Head of caudate nucleus (tissue), 42 donors: ENCODE results near the gene CDKL5.

Source experiments
- DNase-seq, 42 donors: peaks; one replicate each; pipeline versions ENCODE4 v3.0.0 to v3.0.0-alpha.2; 2020 to 2021; ENCODE audit warnings: mixed read lengths in 7 of 42
- intact Hi-C: fragments of 100-400 bp; cut with DNase I; formaldehyde crosslinking; loops from one replicate; pipeline ENCODE4 v1.15.0; 2022

The CDKL5 gene

GRCh38 chrX:18620349-18620748 is 194.9 kb downstream of the CDKL5 start:
- no peak for DNase-seq
- intact Hi-C loops = no loop called here

DNA sequence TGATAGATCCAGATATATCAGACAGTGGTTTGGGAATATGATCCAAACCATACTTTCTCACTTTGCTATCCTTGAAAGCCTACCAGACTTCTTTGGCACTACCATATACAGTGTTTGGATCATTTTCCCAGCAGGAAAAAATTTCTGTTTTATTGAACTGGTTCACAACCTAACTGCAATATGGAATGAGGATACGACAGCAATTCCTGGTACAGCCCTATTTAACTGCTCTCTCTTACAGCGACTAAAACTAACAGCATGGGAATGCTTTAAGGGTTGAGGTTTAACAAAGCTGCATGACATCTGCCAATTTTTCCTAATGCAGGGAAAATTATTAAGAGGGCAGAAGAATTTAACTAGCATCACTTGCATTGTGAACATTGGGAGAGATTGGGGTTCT is 199.2 kb downstream of the CDKL5 start:
- intact Hi-C loops = no loop called here
- no peak for DNase-seq

DNA sequence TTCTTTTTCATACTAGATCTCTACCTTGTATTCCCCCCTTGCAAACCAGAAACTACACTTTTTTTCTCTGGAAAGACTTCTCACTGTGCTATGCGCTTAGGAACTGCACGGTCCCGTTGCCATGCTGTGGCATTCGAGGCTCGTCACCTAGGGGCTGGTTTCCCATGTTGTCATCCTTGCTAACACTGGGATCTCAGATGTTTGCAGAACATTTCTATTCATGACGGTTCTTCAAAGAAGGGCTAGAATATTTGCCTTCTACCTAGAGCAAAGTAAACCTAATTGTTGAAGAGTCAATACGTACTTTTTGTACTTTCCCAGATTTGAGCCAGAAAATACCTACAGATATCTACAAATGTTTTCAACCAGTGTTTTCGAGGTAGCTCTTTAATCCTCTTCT is 205.5 kb downstream of the CDKL5 start:
- DNase-seq = no peak
- intact Hi-C loops = no loop called here

DNA sequence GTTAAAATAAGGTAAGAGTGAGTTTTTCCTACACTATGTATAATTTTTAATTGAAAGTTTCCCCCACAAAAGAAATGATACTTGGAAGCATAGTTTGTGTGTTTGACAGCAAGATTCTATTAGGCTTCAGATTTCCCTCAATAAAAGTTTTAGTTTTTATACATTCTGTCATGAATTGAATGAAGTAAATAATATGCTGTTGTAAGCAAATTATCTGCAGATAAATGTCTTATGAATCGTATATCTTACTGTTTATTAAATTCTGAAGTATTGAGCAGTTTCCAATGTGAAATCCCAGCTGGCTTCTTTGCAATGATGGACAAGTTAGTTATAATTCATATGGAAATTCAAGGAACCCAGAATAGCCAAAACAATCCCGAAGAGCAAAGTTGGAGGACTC is 213.0 kb downstream of the CDKL5 start:
- DNase-seq = no peak
- intact Hi-C loops = no loop called here

GRCh38 chrX:18639280-18639679 is 213.9 kb downstream of the CDKL5 start:
- intact Hi-C loops = no loop called here
- DNase-seq = no peak

DNA sequence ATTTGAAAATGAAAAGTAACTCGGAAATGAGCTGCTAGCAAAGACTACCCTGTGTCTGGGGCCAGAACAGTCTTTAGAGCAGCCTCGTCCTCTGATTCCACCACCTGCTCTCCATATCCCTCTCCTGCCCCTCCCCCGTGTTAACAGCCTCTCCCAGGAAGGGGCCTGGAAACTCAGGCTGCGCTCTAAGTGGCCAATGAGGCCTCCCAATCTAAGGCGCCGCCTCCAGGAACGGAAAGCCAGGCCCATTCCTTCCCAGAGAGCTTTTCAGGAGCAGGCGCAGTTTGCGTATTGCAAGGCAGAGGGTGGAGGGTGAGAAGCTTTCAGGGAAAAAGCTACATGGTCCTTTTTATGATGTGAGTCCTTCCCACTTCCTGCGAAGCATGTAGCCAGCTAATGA is 215.3 kb downstream of the CDKL5 start:
- intact Hi-C loops = no loop called here
- no peak for DNase-seq

- no peak for DNase-seq
- intact Hi-C loops = no loop called here
Observed at GRCh38 chrX:18643243-18643642, 217.8 kb downstream of the CDKL5 start.

DNA sequence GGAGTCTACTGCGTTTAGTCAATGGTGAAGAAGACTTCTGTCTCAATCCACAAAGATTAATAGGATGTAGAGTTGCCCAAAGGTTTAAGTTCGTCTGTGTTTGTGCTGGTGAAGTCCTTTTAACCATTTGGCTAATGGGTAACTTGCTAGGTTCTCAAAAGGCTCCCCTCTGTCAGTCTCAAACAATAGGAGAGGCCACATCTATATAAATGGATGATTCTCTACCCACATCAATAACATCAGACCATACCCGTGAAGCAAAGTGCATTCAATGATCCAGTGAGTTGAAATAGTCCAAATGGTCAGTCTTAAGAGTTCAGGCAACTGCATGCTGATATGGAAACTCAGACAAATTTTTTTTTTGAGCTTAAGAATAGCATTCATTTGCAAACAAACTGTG is 218.4 kb downstream of the CDKL5 start:
- no peak for DNase-seq
- intact Hi-C loops = no loop called here

- intact Hi-C loops = no loop called here
- DNase-seq = no peak
Observed at GRCh38 chrX:18647621-18648020, 222.2 kb downstream of the CDKL5 start.

DNA sequence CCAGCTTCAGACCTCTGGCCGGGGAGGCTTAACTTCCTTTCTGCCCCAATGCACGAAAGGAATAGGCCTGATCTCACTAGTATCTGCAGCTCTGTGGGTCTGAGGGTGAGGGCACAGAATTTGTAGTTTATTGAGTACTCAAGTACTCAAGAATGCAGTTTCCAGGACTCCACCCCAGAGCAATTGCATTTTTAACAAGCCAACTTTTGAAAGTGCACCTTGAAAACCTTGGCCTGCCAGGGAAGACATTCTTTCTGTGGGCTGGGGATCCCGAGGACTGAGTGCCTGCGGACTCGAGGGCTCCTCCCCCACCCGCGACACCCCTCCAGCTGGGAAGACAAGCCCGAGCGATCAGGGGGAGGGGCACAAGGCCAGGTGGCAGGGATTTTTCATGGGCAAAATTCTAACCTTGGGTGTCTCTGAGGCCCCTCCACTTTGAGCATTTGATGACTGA is 224.1 kb downstream of the CDKL5 start:
- intact Hi-C loops = no loop called here
- DNase-seq = no peak

DNA sequence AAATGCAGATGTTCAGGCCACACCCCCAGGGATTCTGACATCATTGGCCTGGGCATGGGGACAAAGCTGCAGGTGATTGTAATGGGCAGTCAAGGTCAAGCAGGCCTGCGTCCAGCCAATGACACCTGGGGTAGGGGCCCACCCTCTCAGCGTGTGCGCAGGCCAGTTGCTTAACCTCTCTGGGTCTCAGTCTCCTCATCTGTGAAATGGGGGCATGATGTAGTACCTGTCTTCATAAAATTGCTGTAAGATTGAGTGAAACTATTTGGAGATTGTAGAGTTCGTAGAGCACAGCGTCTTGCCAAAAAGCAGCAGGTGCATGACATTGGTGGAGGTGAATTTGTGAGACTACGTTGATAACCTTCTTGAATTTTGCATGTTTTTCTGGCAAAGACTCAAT is 225.3 kb downstream of the CDKL5 start:
- no peak for DNase-seq
- intact Hi-C loops = no loop called here

GRCh38 chrX:18652636-18653035 is 227.2 kb downstream of the CDKL5 start:
- DNase-seq = no peak
- intact Hi-C loops = no loop called here

DNA sequence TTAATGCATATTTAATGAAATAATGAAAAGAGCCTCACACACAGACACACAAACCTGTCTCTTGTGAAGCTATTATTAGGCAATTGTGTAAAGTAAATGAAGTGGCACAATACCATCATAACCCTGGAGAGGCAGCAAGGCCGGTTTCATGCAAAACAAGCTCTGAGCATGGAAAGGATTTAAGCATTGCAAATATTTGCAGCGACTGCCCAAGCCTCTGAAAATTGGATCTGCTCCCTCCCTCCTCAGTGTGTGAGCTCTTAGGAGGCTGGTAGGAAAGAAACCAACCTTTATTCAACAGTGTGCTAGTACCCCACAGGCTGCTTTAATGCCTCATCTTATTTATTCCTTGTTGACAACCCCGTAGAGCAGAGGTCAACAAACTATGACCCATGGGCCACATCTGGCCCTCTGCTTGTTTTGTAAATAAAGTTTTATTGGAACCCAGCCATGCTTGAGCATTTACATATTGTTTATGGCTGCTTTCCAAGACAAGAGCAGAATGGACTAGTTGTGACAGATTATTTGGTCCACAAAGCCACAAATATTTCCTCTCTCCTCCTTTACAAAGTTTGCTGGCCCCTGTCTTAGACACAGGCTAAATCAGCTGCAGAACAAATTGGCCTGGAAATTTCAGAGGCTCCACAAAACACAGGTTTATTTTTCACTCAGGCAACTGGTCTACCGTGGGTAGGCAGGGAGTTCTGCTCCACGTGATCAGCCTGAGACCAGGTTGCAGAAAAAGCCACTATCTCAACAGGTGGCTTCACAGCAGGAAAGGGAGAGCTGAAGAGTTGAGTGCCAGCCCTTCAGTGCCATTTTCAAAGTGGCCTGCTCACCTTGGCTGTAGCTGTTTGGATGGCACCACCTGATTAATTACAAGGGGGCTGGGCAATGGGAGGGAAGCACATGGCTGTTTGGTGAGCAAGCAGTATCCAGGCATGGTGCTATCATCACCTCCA is 229.7 kb downstream of the CDKL5 start:
- DNase-seq = no peak
- intact Hi-C loops = no loop called here

DNA sequence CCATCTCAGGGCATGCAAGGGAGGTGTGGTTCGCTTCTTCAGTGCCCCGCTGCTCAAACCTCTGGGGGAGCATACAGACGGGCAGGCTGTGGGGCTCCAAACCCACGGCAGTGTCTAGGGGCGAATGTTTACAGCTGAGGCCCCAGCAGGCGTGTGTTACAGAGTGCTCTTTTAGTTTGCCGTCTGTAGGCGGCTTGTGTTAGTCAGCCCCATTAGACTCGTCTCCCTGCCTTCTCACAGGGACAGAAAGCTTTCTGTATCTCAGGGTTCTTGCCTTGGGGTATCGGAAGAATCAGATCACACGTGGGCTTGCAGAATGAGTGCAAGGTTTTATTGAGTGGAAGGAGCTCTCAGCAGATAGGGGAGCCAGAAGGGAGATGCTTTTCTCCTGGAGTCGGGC is 235.9 kb downstream of the CDKL5 start:
- intact Hi-C loops = no loop called here
- peak in 7 of 42 donors; percentile 8 to 53 (median 25) for DNase-seq

DNA sequence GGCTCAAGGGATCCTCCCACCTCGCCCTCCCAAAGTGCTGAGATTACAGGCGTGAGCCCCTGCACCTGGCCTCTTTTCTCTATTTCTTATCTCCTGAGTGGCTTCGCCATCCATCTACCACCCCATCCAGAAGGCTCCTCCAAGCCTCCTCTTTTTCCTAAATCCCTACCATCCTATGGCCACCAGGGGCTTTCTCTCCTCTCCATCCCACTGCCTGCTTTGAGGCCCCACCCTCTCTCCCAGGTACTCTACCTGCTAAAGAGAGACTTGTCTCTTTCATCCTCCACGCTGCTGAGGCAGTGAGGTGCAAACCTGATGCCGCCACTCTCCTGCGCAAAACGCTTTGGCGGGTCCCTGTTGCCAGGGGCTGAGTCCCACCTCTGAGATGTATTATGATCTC is 239.5 kb downstream of the CDKL5 start:
- intact Hi-C loops = no loop called here
- no peak for DNase-seq

DNA sequence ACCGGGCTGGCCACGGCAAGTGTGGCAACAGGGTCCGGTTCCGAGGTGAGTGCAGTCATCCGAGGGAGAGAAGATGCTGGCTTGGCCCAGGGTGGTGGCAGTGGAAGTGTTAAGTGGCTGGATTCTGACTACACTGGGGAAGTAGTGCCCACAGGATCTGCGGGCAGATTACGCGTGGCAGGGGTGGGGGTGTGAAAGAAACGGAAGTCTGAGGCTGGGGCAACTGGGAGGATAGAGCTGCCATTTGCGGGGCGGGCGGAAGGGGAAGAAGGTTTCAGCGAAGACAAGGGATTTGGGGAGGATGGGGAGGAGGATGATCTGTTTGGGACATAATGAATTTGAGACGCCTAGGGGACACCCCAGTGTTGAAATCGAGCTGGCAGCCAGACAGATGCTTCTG is 241.2 kb downstream of the CDKL5 start:
- no peak for DNase-seq
- intact Hi-C loops = no loop called here

- DNase-seq = no peak
- intact Hi-C loops = no loop called here
Observed at GRCh38 chrX:18668071-18668835, 242.8 kb downstream of the CDKL5 start.

DNA sequence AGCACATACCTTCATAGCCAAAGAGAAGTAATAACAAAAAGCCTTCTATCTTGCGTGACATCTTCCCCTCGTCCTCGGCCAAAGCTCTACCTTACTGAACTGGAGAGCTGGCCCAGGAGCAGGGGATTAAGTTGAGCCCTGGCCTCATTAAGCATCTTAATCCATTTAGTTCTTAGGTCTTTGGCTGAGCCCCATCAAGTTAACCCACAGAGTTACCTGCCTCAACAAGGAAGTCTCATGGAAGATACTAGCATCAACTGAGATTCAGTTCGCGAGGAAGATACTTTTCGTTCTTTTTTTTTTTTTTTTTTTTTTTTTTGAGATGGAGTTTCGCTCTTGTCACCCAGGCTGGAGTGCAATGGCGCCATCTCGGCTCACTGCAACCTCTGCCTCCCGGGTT is 246.6 kb downstream of the CDKL5 start, which contains the start of gene RS1:
TSS of gene RS1 (minus strand) at position 101 of the 400 bp plus-strand sequence. CDS start at position 61, 40 bp downstream.
- no peak for DNase-seq
- intact Hi-C loops = no loop called here

DNA sequence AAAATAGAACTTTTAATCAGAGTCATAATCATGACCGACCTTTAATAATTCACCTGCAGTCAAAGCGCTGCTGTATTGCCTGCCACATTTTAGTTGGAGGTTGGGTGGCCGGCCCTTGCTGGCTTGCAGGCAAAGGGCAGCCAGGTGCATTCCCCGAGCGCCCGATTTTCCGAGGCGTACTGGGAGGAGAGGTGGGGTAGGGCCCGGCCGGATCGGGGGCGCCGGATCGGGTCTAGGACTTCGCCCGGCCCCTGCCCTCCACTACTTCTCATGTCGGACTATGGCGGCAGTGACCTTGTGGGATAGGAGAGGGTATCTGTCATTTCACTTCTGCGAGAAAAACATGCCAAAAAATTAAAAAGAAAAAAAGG is 249.0 kb downstream of the CDKL5 start:
- intact Hi-C loops = no loop called here
- DNase-seq = peak; percentile 3 to 63 (median 36)
